SJSA1 (cell line): ENCODE measurements around the gene ITK. TPM values are rescaled to one million over a fixed set of nuclear protein-coding genes. Genes with fewer than 3 reads are reported as not detected.

ENCODE experiments used
- DNase-seq, 2 experiments: peaks; one replicate each; pipeline ENCODE4 v3.0.0-alpha.2; 2015 to 2020; ENCODE audit warnings: low spot score in 2 of 2, low read depth in 1 of 2
- H3K27ac ChIP-seq: fragments of 250-450 bp; sonication (Bioruptor Pico); 2 replicates; pipeline ENCODE4 v1.5.1; 2020; ENCODE audit warnings: mild to moderate bottlenecking, moderate library complexity
- H3K27me3 ChIP-seq: fragments of 250-450 bp; sonication (Bioruptor Pico); replicated peaks from 2 replicates; pipeline ENCODE4 v1.5.1; 2020; ENCODE audit warnings: mild to moderate bottlenecking, moderate library complexity
- H3K36me3 ChIP-seq: fragments of 250-450 bp; sonication (Bioruptor Pico); 2 replicates; pipeline ENCODE4 v1.5.1; 2020; ENCODE audit warnings: mild to moderate bottlenecking
- H3K4me1 ChIP-seq: fragments of 250-450 bp; sonication (Bioruptor Pico); replicated peaks from 2 replicates; pipeline ENCODE4 v1.6.1; 2021; ENCODE audit warnings: mild to moderate bottlenecking
- H3K4me3 ChIP-seq: fragments of 250-450 bp; sonication (Bioruptor Pico); 2 replicates; pipeline ENCODE4 v1.5.1; 2020; ENCODE audit warnings: mild to moderate bottlenecking
- H3K9me3 ChIP-seq: fragments of 250-450 bp; sonication (Bioruptor Pico); replicated peaks from 2 replicates; pipeline ENCODE4 v1.5.1; 2020; ENCODE audit warnings: mild to moderate bottlenecking
- total RNA-seq: library from RNA; depleted of rRNA; stranded (reverse); fragments of >200 nt; shearing (Covaris generic); gene quantifications from 2 replicates; pipeline ENCODE4 v1.2.3, GENCODE V29; 2014

Gene ITK
- total RNA-seq, 1 experiment from 2014 or later: not detected

DNA sequence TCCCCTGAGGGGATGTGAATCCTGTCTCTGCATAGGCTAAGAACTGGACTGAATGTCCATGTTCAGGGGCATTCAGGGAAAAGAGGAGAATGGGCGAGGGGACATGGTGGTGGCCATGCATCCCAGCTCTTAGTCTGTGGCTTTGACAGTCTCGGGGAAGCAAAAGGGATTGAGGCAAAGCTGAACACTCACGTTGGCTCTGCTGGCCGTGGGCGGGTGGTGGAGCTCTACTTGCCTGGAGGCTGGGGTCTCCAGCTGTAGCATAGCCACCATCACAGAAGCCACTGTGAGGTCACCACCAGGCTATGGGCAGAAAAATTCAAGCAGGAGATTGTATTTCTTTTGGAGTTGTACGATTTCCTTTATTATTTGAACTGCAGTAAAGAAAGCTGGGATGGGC is 18.6 kb upstream of the ITK start:
- no peaks in the 10 kb centered on the region for H3K36me3 ChIP-seq
- H3K27ac ChIP-seq: no peak overlapping the region
- no peaks in the 10 kb centered on the region for H3K9me3 ChIP-seq
- H3K4me1 ChIP-seq: no peaks in the 10 kb centered on the region
- no peak for DNase-seq
- H3K4me3 ChIP-seq: no peak overlapping the region
- H3K27me3 ChIP-seq: 0 out of 2 replicates have a peak, but pooled peaks cover 5% of the 10 kb centered on the region

DNA sequence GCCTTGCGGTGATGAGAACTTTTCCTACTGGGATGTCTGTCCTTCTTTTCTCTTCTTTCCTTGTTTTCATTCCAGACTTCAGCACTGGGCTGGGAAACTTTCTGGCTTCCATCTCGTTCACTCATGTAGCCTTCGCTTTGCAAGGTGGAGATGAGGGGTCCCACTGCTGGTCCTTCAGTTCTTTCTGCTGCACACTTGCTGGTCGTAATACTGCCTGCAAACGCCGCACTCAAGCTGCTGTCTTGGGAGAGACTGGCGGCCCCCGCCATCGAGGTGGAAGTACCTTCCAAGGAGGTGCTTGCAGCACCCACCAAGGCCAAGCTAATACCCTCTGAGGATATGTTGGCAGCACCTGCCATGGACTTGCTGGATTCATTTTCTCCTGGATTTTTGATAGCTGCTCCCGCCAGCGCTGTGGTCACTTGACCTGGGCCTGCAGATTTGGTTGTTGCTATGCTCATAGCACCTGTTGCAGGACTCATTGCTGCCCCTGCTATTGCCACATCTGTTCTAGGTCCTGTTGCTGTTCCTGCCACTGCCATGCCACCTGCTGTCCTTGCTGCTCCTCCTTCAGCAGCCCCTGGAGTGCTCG is 17.6 kb upstream of the ITK start:
- no peak overlapping the region for H3K27ac ChIP-seq
- 0 out of 2 replicates have a peak, but pooled peaks cover 5% of the 10 kb centered on the region for H3K27me3 ChIP-seq
- no peaks in the 10 kb centered on the region for H3K9me3 ChIP-seq
- DNase-seq: no peak
- no peak overlapping the region for H3K4me3 ChIP-seq
- H3K4me1 ChIP-seq: peaks cover 5% of the 10 kb centered on the region
- H3K36me3 ChIP-seq: no peaks in the 10 kb centered on the region

DNA sequence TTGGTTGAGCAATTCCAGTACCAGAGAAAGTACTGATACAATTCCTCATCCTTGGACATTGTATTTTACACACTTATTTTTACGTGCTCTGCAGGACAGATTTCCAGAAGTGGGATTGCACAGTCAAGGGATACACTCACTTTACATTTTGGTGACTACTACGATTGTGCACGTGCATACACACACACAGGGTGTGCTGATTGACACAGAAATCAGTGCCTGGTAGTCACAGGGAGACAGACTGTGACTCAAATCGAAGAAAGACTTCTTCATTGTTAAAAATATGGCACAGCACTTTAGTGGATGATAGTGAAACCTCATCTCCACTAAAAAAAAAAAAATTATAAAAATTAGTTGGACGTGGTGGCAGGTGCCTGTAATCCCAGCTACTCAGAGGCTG is 16.1 kb upstream of the ITK start:
- no peaks in the 10 kb centered on the region for H3K9me3 ChIP-seq
- H3K27me3 ChIP-seq: 0 out of 2 replicates have a peak, but pooled peaks cover 5% of the 10 kb centered on the region
- H3K36me3 ChIP-seq: no peaks in the 10 kb centered on the region
- no peak overlapping the region for H3K4me3 ChIP-seq
- H3K27ac ChIP-seq: no peak overlapping the region
- peaks cover 5% of the 10 kb centered on the region for H3K4me1 ChIP-seq
- no peak for DNase-seq

DNA sequence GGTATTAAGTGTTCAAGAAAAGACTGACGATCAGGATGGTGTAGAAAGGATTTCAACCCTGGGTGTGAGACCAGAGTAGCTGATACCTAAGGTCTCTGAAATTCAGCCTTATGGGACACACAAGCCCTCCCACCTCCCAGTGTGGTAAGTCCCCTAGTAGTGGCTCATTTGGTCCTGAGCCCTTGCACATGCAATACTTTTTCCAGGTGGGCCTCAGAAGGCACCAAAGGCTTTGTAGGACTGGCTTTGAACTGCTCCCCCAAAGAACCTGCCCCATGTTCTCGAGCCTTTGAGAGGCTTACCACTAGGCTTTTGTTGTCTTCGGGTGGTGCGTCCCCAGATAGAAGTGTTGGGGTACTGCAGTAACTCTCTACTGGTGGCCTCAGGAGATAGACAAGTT is 15.4 kb upstream of the ITK start:
- no peak overlapping the region for H3K27ac ChIP-seq
- H3K4me3 ChIP-seq: no peak overlapping the region
- no peaks in the 10 kb centered on the region for H3K36me3 ChIP-seq
- DNase-seq: no peak
- peaks cover 5% of the 10 kb centered on the region for H3K4me1 ChIP-seq
- H3K9me3 ChIP-seq: no peaks in the 10 kb centered on the region
- H3K27me3 ChIP-seq: 0 out of 2 replicates have a peak, but pooled peaks cover 4% of the 10 kb centered on the region

DNA sequence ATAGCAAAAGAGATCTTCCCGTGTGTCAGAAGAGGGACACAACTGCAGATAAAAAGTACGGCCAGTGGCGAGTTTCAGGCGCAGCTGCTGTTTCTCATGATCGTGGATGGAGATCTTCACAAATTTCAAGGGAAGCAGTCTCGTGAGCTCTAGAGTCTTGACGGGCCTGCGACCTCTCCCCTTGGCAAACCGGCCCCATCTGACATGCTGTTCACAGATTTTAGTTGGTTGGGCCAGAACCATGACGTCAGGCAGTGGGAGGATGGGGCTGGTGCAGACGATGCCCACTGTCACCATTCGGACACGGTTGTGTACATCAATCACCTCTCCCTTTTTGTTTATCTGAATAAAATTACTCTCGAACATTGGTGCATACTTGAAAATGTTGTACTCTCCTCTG is 15.0 kb upstream of the ITK start:
- Histone ChIP-seq H3K27me3 (0 out of 2 replicates have a peak, but pooled peaks cover under 1% of the 10 kb centered on the region), H3K27ac (no peak overlapping the region), H3K36me3 (no peaks in the 10 kb centered on the region), H3K9me3 (no peaks in the 10 kb centered on the region), H3K4me1 (peaks cover 5% of the 10 kb centered on the region), H3K4me3 (no peak overlapping the region)
- no peak for DNase-seq

DNA sequence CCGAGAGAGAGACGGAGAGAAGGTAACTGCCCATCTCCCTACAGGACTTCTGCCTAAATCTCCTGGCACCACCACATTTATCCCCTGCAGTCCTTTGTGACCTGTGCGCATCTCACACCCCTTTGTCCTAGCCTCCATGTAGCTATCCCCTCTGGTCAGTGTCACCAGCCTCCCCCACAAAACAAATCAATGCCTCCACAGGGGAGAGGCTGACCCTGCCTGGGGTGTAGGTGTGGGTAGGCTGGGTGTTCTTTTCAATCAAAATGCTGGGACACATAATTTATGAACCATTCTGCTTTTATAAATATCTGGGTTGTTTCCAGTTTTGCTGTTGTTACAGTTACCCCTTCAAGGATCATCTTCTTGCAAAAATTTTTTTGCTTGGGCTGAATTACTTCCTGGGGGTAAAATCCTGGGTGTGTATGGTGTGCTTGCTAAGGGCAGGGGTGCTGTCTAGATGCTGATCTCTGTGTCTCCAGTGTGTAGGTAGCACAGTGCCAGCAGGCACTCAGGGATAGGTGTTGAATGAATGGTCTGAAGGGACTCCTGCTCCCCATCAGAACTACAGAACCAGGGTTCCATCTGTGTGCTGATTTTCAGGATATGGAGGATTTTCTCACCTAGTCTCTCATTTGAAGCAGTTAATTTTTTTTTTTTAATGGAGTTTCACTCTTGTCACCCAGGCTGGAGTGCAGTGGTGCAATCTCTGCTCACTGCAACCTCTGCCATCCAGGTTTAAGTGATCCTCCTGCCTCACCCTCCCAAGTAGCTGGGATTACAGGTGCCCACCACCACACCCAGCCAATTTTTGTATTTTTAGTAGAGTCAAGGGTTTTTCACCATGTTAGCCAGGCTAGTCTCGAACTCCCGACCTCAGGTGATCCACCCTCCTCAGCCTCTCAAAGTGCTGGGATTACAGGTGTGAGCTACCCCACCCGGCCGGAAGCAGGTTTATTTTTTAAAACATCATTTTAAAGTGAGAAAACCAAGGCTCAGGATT is 14.1 kb upstream of the ITK start, which contains the start of gene GARIN3:
TSS of gene GARIN3 (minus strand) at position 51 of the 1,000 bp plus-strand sequence. CDS start 96 bp downstream, outside the sequence.
- no peaks in the 10 kb centered on the region for H3K9me3 ChIP-seq
- DNase-seq: no peak
- no peak within 1 kb of the TSS for H3K27ac ChIP-seq
- peaks cover 5% of the 10 kb centered on the region for H3K4me1 ChIP-seq
- no peak within 1 kb of the TSS for H3K4me3 ChIP-seq
- no peaks in the 10 kb centered on the region for H3K36me3 ChIP-seq
- no peaks in the 10 kb centered on the region for H3K27me3 ChIP-seq

DNA sequence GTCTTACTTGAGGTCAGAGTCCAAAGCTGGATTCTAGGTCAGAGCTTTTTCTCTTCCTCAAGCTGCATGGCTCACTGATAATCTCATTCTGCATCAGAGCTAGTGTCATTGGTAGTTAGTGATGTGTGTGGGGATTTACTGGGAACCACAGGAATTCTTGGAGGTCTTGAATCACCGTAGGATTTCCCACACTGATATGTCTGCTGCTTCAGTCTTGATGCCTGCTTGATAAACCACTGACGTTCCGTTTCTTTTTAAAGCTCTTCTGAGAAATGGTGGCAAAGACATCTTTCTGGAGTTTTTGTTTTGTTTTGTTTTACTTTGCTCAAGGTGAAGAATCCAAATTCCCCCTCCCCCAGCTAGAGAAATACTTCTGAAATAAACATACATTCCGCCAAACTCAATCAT is 13.4 kb upstream of the ITK start:
- Histone ChIP-seq H3K9me3 (no peaks in the 10 kb centered on the region), H3K27ac (0 out of 2 replicates have a peak overlapping the region, but pooled peaks have one; percentile 10), H3K36me3 (no peaks in the 10 kb centered on the region), H3K4me1 (peaks cover 5% of the 10 kb centered on the region), H3K27me3 (no peaks in the 10 kb centered on the region), H3K4me3 (no peak overlapping the region)
- peak in 1 of 2 experiments; percentile 50 for DNase-seq

DNA sequence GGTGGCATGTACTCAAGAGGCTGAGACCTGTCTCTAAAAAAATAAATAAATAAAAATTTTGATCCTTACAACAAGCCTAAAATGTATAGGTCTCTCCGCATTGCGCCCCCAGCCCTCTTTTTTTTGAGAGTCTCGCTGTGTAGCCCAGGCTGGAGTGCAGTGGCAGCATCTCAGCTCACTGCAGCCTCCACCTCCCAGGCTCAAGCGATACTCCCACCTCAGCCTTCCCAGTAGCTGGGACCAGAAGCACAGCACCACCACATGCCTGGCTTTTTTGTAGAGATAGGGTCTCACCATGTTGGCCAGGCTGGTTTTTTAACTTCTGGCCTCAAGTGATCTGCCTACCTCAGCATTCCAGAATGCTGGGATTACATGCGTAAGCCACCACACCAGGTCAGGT is 12.4 kb upstream of the ITK start:
- Histone ChIP-seq H3K27ac (no peak overlapping the region), H3K4me3 (no peak overlapping the region), H3K9me3 (no peaks in the 10 kb centered on the region), H3K27me3 (no peaks in the 10 kb centered on the region), H3K4me1 (peaks cover 5% of the 10 kb centered on the region), H3K36me3 (no peaks in the 10 kb centered on the region)
- DNase-seq: no peak

DNA sequence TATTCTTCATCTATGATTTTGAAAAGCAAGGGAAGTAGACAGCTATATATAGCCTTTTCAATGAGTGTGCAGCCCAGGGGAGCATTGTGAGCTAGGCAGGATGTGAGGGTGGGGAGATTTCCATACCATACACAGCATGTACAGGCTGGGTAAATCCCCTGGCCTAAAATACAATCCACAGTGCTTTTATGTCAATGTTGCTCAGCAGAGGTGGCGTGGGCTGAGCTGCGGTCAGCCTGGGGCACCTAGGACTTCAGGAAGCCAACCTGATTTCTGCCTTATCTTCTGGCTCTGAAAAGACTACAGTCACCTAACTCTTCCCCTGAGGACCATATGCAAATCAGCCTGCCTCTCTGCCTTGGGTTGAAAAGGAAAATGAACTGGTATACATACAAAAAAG is 8.2 kb upstream of the ITK start:
- no peak for DNase-seq
- Histone ChIP-seq H3K36me3 (no peaks in the 10 kb centered on the region), H3K9me3 (no peaks in the 10 kb centered on the region), H3K27ac (no peak overlapping the region), H3K4me1 (peaks cover 3% of the 10 kb centered on the region), H3K27me3 (no peaks in the 10 kb centered on the region), H3K4me3 (no peak overlapping the region)

DNA sequence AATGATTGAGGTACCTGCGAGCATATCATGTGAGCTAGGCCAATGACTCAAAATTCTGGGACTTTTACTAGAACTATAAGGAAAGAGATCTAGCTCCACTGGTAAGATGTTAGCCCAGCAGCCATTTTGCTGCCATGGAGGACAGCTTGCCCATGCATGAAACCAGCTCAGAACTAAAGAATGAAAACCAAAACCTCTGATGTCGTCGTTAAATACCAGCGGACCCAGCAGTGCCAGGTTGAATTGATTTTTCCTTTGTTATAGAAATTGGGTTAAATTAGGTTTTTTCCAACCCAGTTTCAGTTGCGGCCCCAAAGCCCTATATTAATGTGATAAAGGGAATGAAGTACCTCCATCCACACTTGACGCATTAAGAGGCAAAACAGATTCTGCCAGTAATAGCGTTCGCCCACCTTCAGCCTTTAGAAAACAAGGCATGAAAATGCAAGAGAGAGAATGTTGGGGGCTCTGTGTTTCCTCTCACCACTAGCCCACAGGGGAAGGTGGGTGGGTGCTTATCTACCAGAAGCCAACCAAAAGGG is 5.5 kb upstream of the ITK start:
- Histone ChIP-seq H3K27ac (no peak overlapping the region), H3K27me3 (no peaks in the 10 kb centered on the region)

DNA sequence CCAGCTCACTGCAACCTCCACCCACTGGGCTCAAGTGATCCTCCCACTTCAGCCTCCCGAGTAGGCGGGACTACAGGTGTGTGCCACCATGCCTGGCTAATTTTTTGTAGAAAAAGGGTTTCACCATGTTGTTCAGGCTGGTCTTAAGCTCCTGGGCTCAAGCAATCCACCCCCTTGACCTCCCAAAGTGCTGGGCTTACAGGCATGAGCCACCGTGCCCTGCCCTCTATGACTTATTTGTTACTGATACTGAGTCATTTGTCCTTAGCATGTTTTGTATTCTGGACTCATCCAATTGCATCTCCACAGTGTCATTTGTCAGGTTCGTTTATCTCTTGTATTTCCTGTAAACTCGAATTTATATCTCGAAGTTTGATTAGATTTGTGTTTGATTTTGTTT is 2.7 kb upstream of the ITK start:
- no peaks in the 10 kb centered on the region for H3K27me3 ChIP-seq
- no peaks in the 10 kb centered on the region for H3K36me3 ChIP-seq
- no peaks in the 10 kb centered on the region for H3K4me1 ChIP-seq
- H3K4me3 ChIP-seq: no peak overlapping the region
- no peak for DNase-seq
- no peak overlapping the region for H3K27ac ChIP-seq
- no peaks in the 10 kb centered on the region for H3K9me3 ChIP-seq

More for the DNA sequence above, 5.5 kb upstream of the ITK start:
- no peak overlapping the region for H3K4me3 ChIP-seq
- no peaks in the 10 kb centered on the region for H3K4me1 ChIP-seq
- no peaks in the 10 kb centered on the region for H3K36me3 ChIP-seq
- H3K9me3 ChIP-seq: no peaks in the 10 kb centered on the region
- DNase-seq: no peak

DNA sequence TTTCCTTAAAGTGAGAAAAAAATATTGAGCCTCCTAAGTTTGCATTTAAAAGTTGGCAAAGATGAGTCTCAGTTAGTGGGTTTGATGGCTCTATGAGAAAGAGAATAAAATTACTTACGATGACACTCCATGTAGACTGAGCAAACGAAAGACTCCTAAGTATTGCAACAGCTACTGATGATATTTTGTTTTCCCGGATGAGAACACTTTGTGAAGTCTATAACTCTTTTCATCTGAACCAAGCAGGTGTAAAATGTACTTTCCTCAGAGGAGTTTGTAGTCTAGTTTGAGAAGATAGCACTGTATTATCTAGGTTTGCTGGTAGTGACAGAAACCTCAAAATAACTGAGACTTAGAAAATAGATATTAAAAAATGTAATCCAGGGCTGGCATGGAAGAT is 1.7 kb upstream of the ITK start:
- H3K9me3 ChIP-seq: no peaks in the 10 kb centered on the region; the same call in 1 of the 2 replicates
- no peak overlapping the region for H3K4me3 ChIP-seq
- no peak overlapping the region for H3K27ac ChIP-seq
- no peaks in the 10 kb centered on the region; the same call in 1 of the 2 replicates for H3K27me3 ChIP-seq
- no peaks in the 10 kb centered on the region for H3K36me3 ChIP-seq
- H3K4me1 ChIP-seq: no peaks in the 10 kb centered on the region
- no peak for DNase-seq

DNA sequence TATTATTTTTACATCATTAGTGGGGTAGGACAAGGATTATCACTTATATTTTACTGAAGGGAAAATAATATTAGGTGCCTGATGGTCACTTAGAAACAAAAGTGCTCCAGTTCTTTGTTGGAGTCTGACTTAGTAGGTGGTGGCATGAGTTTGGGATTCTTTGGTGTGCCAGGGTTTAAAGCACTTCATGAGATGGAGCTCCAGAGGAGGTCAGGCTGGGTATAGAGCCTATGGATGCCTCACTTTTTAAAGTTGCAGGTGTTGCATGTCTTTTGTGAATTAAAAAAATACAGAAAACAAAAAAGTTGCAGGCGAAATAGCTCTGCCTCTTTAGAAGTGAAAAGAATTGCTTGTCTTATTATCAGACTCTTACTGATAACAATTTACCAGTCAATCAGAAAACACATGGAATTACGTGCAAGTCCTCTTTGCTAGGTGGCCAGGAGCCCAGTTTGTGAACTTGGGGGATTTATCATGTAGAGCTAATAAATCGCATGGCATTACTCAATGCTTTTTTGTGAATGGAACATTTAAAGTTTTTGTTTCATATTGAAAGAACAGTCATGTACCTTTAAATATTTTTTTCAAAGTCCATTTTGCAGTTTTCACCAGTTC is 1.6 kb downstream of the ITK start:
- H3K4me3 ChIP-seq: no peak overlapping the region
- no peak overlapping the region for H3K27ac ChIP-seq
- no peak for DNase-seq
- peaks cover 9% of the 10 kb centered on the region for H3K27me3 ChIP-seq
- H3K9me3 ChIP-seq: no peaks in the 10 kb centered on the region; the same call in 1 of the 2 replicates
- H3K36me3 ChIP-seq: no peaks in the 10 kb centered on the region
- H3K4me1 ChIP-seq: no peaks in the 10 kb centered on the region
